Muscle of arm (tissue), 12 donors: ENCODE measurements around the gene NKX2-4. TPM values are rescaled to one million over a fixed set of nuclear protein-coding genes. Genes with fewer than 3 reads are reported as not detected.

ENCODE experiments used
- DNase-seq: peaks from one replicate; pipeline ENCODE4 v3.0.0-alpha.2; 2013
- polyA plus RNA-seq, 12 donors: library from polyadenylated mRNA; unstranded; fragments of 120-200 nt; gene quantifications; one replicate each; pipeline ENCODE4 v1.2.1, GENCODE V29; 2013; ENCODE audit not compliant: insufficient read length in 12 of 12

The NKX2-4 gene
- polyA plus RNA-seq, 12 donors = not detected

DNA sequence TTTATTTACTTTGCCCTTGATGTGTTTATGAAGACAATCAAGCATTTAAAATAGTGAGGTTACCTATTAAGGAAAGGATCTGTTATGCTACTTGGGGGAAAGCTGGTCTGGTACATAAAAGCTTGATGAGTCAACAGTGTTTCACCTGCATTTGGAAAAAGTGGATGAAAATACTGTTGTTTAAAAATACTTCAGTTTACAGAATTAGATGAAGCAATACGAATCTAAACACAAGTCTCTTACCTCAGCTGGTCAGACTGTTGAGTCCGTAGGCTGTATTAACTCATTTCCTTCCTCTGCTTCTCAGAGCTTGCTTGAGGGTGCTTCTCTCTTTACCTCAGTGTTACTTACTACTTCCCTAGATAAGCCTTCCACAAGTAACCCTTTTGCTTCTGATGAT, 36.1 kb downstream of the NKX2-4 start:
- no peak for DNase-seq

DNA sequence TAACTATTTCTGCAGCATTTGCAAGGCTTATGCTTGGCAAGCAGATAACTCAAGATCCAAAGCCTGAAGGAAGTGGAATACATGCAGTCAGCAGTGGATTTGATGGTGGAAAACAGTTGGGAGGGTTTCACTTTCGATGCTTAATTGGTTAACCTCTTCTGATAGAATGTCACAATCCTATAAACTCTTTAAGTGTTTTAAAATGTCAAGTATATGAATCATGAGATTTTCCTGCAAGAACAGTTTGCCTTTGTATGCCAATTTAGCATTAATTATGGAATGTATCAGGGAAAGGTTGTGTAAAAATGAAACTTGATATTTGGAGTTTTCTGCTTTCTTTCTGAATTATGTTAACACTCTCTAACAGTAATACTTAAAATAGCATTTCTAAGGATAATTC, 36.6 kb downstream of the NKX2-4 start:
- DNase-seq = no peak

DNA sequence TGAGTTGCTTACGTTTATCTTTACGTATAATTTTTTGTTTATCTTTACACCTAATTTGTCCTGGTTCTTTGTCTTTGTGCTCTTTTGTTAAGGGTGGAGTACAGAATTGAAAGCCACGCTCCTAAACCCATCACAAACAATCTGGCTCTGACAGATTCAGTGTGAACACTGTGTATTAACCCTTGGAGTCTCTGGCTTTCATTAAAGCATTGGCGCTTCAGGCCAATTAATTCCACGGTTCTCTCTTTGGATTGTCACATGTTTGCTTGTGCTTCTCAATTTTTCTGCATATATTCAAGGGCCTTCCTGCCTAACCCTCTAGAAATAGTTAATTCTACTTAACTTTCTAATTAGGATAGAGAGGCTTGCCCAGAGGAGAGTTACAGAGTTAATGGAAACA, 38.6 kb downstream of the NKX2-4 start:
- DNase-seq = no peak

DNA sequence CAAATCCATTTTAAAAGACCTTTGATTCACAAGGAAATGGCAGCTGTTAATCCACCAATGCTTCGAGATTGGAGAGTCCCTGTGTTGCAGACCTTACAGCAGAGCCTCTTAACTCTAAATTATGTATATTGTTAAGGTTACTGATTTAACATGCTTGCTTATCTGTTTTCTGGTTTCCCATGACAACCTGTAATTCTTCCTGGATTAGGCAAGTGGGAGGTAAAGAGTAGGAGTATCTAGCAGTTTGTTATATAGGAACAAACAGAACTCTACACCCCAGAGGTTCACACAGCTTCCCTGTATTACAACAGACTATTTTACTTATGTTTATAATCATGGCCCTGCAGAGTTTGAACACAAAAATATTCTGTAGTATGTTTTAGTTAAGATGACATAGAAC, 39.5 kb downstream of the NKX2-4 start:
- DNase-seq = no peak

DNA sequence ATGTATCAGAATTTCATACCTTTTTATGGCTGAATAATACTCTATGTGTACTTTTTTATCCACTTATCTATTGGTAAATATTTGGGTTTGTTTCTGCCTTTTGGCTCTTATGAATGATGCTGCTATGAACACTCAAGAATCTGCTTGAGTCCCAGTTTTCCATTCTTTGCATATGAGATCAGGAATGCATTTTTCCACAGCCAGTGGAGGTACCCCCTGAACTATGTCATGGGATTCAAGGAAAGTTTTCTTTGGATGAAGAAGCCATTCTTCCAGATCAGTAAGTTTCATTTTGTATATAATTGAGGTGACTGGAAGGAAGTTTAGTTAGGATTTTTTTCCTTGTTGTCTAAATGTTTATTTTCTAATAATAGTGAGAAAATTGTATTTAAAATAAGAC, 40.9 kb downstream of the NKX2-4 start:
- no peak for DNase-seq

DNA sequence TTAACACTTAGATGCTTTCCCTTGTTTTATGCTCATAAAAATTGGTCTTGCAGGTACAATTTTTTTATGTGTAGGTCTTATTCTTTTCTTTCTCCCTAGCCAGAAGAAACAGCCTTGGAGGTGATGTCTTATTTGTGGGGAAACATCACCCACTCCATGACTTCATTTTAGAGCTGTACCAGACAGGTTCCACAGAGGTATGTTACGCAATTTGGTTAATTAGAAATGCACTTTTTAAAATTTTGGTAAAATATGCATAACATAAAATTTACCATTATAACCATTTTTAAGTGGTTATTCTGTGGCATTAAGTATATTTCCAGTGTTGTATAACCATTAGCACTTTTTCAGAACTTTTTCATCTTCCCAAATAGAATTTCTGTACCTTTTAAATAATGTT, 41.3 kb downstream of the NKX2-4 start:
- DNase-seq = no peak

DNA sequence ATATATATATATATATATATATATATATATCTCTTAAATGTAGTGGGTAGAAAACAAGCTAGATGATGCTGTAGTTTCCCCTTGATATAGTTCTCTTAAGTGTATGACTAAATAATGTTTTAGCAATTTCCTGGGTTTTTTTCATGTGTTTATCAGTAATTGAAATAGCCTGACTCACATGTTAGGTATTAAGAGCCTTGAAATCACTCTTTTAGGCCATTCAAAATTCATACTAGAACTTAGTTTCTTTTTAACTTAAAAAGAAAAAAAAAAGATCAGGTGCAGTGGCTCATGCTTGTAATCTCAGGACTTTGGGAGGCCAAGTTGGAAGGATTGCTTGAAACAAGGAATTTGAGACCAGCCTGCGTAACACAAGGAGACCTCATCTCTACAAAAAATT, 44.1 kb downstream of the NKX2-4 start:
- no peak for DNase-seq

DNA sequence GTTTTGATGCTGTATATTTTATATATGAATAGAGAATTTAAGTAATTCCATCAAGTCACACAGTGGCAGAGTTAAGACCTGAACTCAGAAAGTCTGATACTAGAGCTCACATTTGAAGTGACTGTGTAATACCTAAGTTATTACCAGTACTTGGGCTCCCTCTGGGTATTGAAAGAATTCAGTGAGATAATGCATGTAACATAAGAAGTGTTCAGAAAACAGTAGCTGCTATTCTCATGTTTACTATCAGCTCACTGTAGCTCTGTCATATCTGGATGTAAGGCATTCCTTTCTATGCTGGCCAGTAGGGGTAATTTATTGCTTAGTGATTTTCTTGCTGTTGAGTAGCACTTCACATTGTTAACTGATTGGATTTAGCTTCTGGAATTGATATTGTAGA, 44.6 kb downstream of the NKX2-4 start:
- DNase-seq = no peak

Other genes starting within 250 kb of the NKX2-4 start
- 100 to 1,000 TPM in 1 of 12 donors, 10 to 100 TPM in 11; 39.9 to 124 (median 49.5) TPM for gene XRN2, start 94.2 kb downstream of the NKX2-4 start, polyA plus RNA-seq
- gene NKX2-2, start 116.5 kb upstream of the NKX2-4 start, polyA plus RNA-seq = under 1 TPM in 7 of 12 donors, not detected in 5; 0.07 to 0.26 (median 0.20) TPM